Esophagus muscularis mucosa (tissue), 4 donors: ENCODE results near the gene DEPDC5. TPM values are rescaled to one million over a fixed set of nuclear protein-coding genes. Genes with fewer than 3 reads are reported as not detected.

Source experiments
- DNase-seq: peaks from one replicate; pipeline ENCODE4 v3.0.0-alpha.2; 2017; ENCODE audit errors: extremely low spot score
- H3K27ac ChIP-seq, 4 donors: fragments of 200-600 bp; sonication (generic); replicated peaks in 1 of 4; 1 replicate in 3 of 4; 2 replicates in 1 of 4; pipeline ENCODE4 v1.5.1; 2016 to 2019; ENCODE audit warnings: mild to moderate bottlenecking in 1 of 4
- H3K27me3 ChIP-seq, 4 donors: fragments of 200-600 bp; sonication (generic); one replicate each; pipeline versions ENCODE4 v1.5.1 to v1.6.0; 2016 to 2019
- H3K36me3 ChIP-seq, 4 donors: fragments of 200-600 bp; sonication (generic); one replicate each; pipeline ENCODE4 v1.5.1; 2016 to 2019
- H3K4me1 ChIP-seq, 4 donors: fragments of 200-600 bp; sonication (generic); one replicate each; pipeline ENCODE4 v1.5.1; 2016 to 2019
- H3K4me3 ChIP-seq, 4 donors: fragments of 200-600 bp; sonication (generic); 1 replicate in 2 of 4; 2 replicates in 2 of 4; pipeline ENCODE4 v1.5.1; 2016 to 2019; ENCODE audit warnings: mild to moderate bottlenecking in 4 of 4, moderate library complexity in 1 of 4
- H3K9me3 ChIP-seq, 4 donors: fragments of 200-600 bp; sonication (generic); 1 replicate in 3 of 4; 2 replicates in 1 of 4; pipeline ENCODE4 v1.5.1; 2016 to 2019
- CTCF ChIP-seq, 3 experiments: fragments of 200-600 bp in 2 of 3; fragments of 450-650 bp in 1 of 3; sonication (generic) in 2 of 3; IDR thresholded peaks; one replicate each; pipeline ENCODE4 v1.5.1; 2017 to 2019; ENCODE audit warnings: antibody characterized with exemption in 3 of 3, mild to moderate bottlenecking in 2 of 3, moderate library complexity in 1 of 3
- EP300 ChIP-seq: sonication (generic); formaldehyde crosslinking; IDR thresholded peaks from one replicate; pipeline ENCODE4 v1.6.1; 2017; ENCODE audit warnings: antibody characterized with exemption
- POLR2A ChIP-seq: fragments of 450-650 bp; IDR thresholded peaks from one replicate; pipeline ENCODE4 v1.6.1; 2017; ENCODE audit warnings: antibody characterized with exemption, moderate library complexity, mild to moderate bottlenecking, low read depth
- POLR2AphosphoS5 ChIP-seq, 2 donors: sonication (generic); formaldehyde crosslinking; IDR thresholded peaks; one replicate each; pipeline ENCODE4 v1.6.1; 2017; ENCODE audit warnings: antibody characterized with exemption in 2 of 2
- WGBS: methylation state at CpG from one replicate; pipeline ENCODE4 v1.1.5; 2018; 5-methylcytosine and 5-hydroxymethylcytosine counted together
- intact Hi-C: fragments of 100-400 bp; cut with DNase I; formaldehyde crosslinking; loops from one replicate; pipeline ENCODE4 v1.15.1; 2023
- total RNA-seq, 4 donors: library from RNA; depleted of rRNA; stranded (reverse); fragments of >200 nt; gene quantifications; one replicate each; pipeline versions ENCODE4 v1.1.0 to v1.2.1, GENCODE V29; 2016

DEPDC5 gene
- total RNA-seq, 4 donors from 2014 or later = 7.3 to 15.8 (median 12.6) TPM

GRCh38 chr22:31923136-31923535 lies 169.3 kb downstream of the DEPDC5 start:
- H3K27ac ChIP-seq = no peak overlapping the region
- 32% methylated on average over 5 of the region's 5 CpGs for WGBS
- peaks cover 0 to 11% (median 0%) of the 10 kb centered on the region in 4 donors for H3K27me3 ChIP-seq

GRCh38 chr22:31923747-31924146 lies 169.9 kb downstream of the DEPDC5 start:
- Histone ChIP-seq H3K4me3 (no peak overlapping the region), H3K4me1 (no peaks in the 10 kb centered on the region), H3K27ac (no peak overlapping the region), H3K27me3 (peaks cover 0 to 11% (median 0%) of the 10 kb centered on the region in 4 donors), H3K9me3 (no peaks in the 10 kb centered on the region), H3K36me3 (no peaks in the 10 kb centered on the region)
- TF ChIP-seq EP300 (no peak), CTCF (IDR thresholded peaks at IDR 0.05) (no peak), POLR2A (no peak), POLR2AphosphoS5 (IDR thresholded peaks at IDR 0.05) (no peak)
- 79% methylated on average over 2 of the region's 2 CpGs for whole genome bisulfite sequencing
- DNase-seq = no peak
- intact Hi-C loops = no loop called here

More at GRCh38 chr22:31923136-31923535, 169.3 kb downstream of the DEPDC5 start:
- intact Hi-C loops = no loop called here
- no peak for DNase-seq
- Histone ChIP-seq H3K4me1 (no peaks in the 10 kb centered on the region), H3K4me3 (no peak overlapping the region), H3K9me3 (no peaks in the 10 kb centered on the region), H3K36me3 (no peaks in the 10 kb centered on the region)
- TF ChIP-seq EP300 (no peak), POLR2AphosphoS5 (IDR thresholded peaks at IDR 0.05) (no peak), CTCF (IDR thresholded peaks at IDR 0.05) (no peak)

- H3K9me3 ChIP-seq = no peaks in the 10 kb centered on the region
- intact Hi-C loops = no loop called here
- no peak overlapping the region for H3K4me3 ChIP-seq
- no peaks in the 10 kb centered on the region for H3K4me1 ChIP-seq
- 91% methylated on average over 1 of the region's 1 CpG for WGBS
- no peaks in the 10 kb centered on the region for H3K36me3 ChIP-seq
- peaks cover 0 to 17% (median 0%) of the 10 kb centered on the region in 4 donors for H3K27me3 ChIP-seq
- H3K27ac ChIP-seq = no peak overlapping the region
- DNase-seq = no peak
- TF ChIP-seq CTCF (IDR thresholded peaks at IDR 0.05) (no peak), EP300 (no peak)
These were observed 171.2 kb downstream of the DEPDC5 start for GRCh38 chr22:31925056-31925455.

- TF ChIP-seq POLR2AphosphoS5 (IDR thresholded peaks at IDR 0.05) = no peak
- no peak for TF ChIP-seq CTCF (IDR thresholded peaks at IDR 0.05)
- no peak for TF ChIP-seq EP300
- TF ChIP-seq POLR2A = no peak
- Histone ChIP-seq H3K36me3 (no peaks in the 10 kb centered on the region), H3K4me1 (no peaks in the 10 kb centered on the region), H3K9me3 (no peaks in the 10 kb centered on the region), H3K27me3 (peaks cover 0 to 17% (median 0%) of the 10 kb centered on the region in 4 donors), H3K4me3 (no peak overlapping the region), H3K27ac (no peak overlapping the region)
- intact Hi-C loops = no loop called here
- DNase-seq = no peak
- WGBS = 100% methylated on average over 1 of the region's 1 CpG
These were observed 172.2 kb downstream of the DEPDC5 start for GRCh38 chr22:31926024-31926423.

GRCh38 chr22:31926969-31927368 lies 173.2 kb downstream of the DEPDC5 start:
- Histone ChIP-seq H3K27ac (no peak overlapping the region), H3K4me1 (no peaks in the 10 kb centered on the region), H3K4me3 (no peak overlapping the region), H3K36me3 (no peaks in the 10 kb centered on the region), H3K27me3 (peaks cover 0 to 20% (median 0%) of the 10 kb centered on the region in 4 donors), H3K9me3 (no peaks in the 10 kb centered on the region)
- TF ChIP-seq POLR2AphosphoS5 (IDR thresholded peaks at IDR 0.05) (no peak), CTCF (IDR thresholded peaks at IDR 0.05) (no peak), POLR2A (no peak), EP300 (no peak)
- intact Hi-C loops = no loop called here
- no peak for DNase-seq
